HTERT RPE-1 (cell line): ENCODE measurements around the gene ZNF383.
"Not testable (repeated sequence)": the region's sequence is repeated elsewhere in the genome, so short reads cannot be mapped to it uniquely, and the experiment has no call there.

Source experiments
- in situ Hi-C: fragments of 300-500 bp; cut with MboI; formaldehyde crosslinking; loops from 4 replicates; pipeline ENCODE4 v1.14.3; 2020; ENCODE audit warnings: low sequenced_read_pairs

ZNF383 gene

DNA sequence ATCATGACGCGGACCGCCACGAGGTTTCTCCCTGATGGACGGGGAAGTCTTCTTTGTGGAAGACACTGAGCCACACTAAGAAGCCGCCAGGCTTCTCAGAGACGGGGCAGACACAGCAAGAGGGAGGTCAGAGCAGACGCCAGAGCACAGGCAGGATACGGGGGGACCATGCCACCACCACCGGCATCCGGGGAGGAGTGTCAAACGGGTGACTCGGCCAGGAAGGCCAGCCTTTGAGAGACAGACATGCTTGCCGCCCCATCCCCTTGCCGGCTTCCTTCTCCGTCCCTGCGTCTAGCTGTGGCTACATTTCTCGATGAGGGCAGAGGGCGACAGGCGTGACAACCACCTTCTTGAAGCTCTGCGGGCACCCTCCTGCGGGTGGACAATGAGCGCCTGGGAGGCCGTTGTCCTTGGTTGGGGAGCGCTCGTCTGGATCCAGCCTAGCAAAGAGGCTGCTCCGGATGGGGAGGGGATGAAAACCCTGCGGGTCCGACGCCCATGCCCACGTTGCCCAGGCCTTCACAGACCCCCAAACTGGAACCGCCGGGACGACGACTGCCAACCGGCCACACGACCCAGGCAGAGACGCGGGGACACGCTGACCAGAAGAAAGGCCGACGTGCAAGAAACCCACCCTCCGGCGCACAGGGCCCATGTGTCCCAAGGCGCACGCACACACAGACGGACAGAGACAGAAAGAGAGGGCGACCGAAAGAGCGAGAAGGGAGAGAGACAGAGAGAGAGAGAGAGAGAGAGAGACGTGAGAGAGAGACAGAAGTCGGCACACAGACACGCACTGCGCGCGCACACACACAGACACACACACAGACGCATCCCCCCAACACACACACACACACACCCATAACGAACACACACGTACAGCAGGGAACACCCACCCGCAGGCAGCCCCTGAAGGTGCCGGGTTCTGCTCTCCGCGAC, 75.3 kb downstream of the ZNF383 start:
- in situ Hi-C loops = not testable (repeated sequence)

DNA sequence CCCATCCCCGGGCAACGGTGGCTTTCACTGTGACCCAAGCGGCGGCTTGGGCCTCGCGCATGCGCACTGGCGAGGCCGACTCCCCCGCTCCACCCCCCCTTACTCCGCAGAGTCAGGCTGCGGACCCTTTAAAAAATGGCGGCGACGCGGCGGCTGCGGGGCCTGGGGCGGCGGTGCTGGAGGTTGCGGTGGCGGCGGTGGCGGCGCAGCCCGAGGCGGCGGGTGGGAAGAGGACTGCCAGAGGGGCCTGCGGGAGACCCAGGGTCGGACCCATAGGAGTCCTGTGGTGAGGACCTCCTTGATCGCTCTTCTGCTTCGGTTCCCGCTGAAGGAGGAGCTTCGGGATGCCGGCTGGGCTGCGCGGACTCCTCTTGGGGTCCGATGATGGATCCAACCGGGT, 76.2 kb downstream of the ZNF383 start:
- in situ Hi-C loops = not testable (repeated sequence)
